Activated T-cell treated with anti-CD3 and anti-CD28 coated beads for 48 hours (primary cell): Measurements from ENCODE around the gene TUBB4B.
A peak's percentile ranks its signal among the peaks of the same experiment; 100 is the strongest.
"Not testable (repeated sequence)": the region's sequence is repeated elsewhere in the genome, so short reads cannot be mapped to it uniquely, and the experiment has no call there.

Experiments used
- DNase-seq: peaks from one replicate; pipeline ENCODE4 v3.0.0-alpha.2; 2020; ENCODE audit warnings: low read depth

The TUBB4B gene

DNA sequence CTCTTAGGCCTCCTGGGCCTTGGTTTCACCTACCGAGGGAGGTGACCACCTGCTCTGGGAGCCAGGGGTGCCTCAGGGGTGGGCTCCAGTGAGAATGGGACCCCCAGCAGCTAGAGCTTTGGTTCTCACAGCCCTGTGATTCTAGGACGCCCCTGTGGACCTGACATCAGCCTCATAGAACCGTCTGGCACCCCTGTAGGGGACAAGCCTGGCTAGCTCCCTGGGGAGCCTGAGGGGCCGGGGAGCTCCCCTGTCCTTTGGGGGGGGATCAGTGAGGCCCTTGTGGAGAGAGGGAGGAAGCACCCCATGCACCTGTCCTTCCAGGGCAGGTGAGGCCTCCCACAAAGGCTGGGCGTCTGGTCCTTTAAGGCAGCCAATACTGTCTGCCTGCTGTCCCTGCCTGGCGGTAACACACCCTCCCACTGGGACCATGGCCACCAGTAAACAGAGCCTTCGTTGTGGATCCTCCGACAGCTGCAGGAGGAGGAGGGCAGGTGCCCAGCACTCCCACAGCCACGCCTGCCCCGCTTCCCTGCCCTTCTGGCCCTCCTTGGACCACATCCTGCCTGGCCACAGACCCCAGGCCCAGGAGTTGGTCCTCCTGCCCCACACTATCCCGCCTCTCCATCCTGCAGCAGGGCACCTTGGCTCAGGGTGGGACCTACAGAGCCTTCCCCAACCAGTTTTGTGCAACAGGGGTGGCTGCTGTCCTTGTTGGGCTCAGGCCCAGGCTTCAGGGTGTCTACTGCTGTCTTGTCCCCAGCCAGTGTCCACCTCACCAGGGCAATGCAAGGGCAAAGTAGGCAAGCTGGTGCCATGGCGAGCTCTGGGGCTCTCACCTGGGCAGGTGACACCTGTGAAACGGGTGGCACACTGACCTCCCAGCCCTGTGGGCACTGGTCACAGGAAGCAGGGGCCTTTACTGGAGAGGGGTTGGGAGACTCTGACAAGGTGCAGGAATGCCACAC lies 3.0 kb upstream of the TUBB4B start:
- no peak for DNase-seq

DNA sequence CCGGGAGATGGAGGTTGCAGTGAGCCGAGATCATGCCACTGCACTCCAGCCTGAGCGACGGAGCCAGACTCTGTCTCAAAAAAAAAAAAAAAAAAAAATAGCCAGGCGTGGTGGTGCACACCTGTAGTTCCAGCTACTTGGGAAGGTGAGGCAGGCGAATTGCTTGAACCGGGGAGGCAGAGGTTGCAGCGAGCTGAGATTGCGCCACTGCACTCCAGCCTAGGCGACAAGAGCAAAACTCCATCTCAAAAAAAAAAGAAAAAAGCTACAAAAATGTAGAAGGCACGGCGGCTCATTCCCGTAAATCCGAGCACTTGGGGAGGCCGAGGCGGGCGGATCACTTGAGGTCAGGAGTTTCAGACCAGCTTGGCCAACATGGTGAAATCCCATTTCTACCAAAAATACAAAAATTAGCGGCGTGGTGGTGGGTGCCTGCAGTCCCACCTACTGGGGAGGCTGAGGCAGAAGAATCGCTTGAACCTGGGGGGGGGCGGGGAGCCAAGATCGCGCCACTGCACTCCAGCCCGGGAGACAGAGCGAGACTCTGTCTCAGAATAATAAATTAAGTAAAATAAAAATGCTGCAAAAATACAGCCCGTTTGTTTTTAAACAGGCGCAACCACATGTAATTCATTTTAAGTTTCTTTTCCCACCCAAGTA lies 1.4 kb upstream of the TUBB4B start:
- not testable (repeated sequence) for DNase-seq

DNA sequence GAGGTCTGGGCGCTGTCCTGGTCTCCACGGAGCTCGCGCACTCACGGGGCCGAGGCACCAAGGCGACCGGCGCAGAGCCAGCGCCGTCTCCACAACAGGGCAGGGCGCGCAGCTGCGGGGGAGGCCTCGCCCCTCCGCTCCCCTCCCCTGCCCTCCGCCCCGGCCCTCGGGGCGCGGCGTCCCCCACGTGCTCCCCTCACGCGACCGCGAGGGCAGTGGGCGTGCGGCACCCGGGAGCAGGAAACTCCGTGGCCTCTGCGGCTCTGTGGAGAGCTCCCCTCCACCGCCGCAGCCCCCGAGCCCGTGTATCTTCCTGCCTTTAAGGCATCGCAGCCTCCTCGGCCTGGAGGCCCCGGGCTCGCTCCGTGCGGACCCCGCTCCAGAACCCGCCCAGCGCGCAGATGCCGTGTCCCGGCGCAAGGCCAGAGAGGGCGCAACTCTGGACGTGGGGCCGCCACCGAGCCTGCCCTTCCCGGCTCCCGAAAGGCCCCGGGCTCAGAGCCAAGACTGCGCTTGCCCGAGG lies 708 bp upstream of the TUBB4B start:
- peak; percentile 69 for DNase-seq

DNA sequence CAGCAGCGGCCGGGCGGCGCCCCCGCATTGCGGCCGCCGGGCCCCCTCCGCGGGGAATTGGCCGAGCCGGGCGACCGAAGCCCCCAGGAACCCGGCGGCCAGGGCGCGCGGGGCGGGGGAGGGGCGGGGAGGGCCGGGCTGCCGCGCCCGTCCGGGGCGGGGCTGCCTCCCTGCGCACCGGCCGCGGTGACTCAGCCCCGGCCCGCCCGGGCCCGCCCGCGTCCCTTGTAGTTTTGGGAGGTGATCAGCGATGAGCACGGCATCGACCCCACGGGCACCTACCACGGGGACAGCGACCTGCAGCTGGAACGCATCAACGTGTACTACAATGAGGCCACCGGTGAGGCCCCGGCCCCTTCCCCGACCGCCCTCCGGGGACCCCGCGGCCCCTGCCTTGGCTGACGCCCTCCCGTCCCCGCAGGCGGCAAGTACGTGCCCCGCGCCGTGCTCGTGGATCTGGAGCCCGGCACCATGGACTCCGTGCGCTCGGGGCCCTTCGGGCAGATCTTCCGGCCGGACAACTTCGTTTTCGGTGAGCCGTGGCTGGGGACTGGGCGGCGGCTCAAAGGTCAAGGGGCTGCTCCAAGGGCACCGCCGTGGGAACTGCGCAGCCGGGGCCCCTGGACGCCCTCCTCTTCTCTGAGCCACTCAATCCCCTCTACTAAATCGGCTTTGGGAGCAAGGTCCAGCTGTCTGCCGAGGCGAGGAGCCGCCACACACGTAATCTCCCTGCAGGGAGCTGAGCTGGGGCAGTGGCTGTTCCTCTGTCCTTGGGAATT lies 592 bp downstream of the TUBB4B start:
- peak; percentile 65 for DNase-seq

DNA sequence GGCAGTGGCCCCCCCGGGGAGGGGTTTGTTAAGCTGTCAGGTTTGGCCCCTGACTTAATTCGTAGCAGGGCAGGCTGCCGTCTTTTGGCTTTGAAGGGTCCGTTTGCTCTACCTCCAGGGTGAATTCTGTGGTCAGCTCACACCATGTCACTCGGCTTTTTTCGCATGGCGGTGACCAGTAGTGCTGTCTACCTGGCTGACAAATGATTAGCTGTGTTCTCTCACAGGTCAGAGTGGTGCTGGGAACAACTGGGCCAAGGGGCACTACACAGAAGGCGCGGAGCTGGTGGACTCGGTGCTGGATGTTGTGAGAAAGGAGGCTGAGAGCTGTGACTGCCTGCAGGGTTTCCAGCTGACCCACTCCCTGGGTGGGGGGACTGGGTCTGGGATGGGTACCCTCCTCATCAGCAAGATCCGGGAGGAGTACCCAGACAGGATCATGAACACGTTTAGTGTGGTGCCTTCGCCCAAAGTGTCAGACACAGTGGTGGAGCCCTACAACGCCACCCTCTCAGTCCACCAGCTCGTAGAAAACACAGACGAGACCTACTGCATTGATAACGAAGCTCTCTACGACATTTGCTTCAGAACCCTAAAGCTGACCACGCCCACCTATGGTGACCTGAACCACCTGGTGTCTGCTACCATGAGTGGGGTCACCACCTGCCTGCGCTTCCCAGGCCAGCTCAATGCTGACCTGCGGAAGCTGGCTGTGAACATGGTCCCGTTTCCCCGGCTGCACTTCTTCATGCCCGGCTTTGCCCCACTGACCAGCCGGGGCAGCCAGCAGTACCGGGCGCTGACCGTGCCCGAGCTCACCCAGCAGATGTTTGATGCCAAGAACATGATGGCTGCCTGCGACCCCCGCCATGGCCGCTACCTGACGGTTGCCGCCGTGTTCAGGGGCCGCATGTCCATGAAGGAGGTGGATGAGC lies 1.4 kb downstream of the TUBB4B start:
- no peak for DNase-seq

DNA sequence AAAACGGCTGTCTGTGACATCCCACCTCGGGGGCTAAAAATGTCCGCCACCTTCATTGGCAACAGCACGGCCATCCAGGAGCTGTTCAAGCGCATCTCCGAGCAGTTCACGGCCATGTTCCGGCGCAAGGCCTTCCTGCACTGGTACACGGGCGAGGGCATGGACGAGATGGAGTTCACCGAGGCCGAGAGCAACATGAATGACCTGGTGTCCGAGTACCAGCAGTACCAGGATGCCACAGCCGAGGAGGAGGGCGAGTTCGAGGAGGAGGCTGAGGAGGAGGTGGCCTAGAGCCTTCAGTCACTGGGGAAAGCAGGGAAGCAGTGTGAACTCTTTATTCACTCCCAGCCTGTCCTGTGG lies 2.2 kb downstream of the TUBB4B start:
- DNase-seq, result not testable (repeated sequence)

DNA sequence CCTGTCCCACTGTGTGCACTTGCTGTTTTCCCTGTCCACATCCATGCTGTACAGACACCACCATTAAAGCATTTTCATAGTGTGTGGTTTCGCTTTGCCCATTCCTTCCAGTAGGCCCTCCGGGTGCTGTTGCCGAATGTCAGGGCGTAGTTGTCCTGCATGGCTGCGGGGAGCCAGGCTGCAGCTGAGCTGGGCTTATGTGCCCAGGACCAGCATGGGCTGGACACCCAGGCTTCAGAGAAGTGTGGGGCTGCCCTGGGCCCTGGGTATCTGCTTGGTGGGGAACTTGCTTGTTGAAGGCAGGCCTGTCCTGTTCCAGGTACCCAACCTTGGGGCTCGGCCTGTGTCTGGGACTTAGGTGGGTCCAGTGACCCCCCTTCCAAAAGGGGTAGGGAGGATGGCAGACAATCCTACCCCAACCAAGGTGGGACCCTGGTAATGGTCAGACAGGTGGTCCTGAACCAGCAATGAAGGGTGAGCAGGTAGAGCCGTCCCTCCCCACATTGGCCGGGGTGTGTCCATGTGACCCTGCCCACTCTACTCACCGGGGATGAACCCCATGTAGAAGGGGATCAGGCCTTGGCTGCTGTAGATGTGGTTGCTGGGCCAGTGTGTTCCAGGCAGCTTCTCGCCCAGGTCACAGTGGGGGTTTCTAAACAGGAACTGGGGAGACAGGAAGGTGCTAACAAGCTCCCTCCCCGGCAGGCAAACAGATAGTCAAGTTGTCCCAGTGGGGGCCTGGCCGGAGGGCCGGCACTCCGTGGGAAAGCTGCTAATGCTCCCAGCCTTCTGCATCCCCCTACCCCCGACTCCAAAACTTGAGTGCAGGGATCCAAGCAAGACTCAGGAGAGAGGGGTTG lies 2.8 kb downstream of the TUBB4B start:
- DNase-seq, result no peak

DNA sequence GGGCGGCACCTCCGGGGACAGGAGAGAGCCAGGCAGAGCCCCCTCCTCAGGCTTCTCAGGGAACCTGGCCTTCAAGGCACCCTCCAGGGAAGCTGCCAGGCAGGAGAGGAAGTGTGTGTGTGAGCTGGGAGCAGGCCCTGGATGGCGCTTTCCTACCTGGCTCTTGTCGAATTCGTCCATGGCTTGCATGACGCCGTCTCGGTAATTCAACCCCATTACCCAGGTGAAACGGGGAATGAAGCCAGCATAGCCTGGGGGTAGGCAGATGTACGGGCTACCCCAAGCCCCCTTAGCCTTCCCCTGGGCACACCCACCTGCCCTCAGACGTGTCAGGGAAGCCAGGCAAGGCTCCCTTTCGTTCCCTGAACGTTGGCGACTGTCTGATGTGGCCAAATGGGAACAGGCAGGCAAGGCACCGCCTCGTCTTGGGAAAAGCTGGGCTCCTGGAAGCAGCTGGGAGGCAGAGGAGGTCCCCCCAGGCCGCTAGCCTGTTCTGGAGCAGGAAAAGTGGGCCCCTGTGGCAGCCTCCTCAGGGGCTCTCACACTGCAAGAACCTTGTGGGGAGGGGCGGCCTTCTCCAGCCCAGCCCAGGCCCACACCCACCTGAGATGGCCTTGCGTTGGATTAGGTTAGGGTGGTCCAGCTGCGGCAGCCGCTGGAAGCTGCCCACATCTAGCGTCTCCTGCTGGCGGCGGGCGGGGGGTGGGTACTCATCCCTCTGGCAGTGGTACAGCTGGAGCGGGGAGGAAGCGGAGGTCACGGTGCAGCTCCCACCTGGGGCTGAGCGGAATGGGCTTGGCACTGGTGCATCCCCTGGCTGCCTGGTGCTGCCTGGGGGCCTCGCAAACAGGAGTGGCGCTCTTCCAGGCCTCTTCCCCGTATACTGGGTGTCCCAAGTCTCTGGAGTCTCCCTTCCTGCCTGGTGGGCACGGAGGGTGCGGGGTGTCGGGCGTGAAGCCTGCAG lies 3.7 kb downstream of the TUBB4B start:
- no peak for DNase-seq

DNA sequence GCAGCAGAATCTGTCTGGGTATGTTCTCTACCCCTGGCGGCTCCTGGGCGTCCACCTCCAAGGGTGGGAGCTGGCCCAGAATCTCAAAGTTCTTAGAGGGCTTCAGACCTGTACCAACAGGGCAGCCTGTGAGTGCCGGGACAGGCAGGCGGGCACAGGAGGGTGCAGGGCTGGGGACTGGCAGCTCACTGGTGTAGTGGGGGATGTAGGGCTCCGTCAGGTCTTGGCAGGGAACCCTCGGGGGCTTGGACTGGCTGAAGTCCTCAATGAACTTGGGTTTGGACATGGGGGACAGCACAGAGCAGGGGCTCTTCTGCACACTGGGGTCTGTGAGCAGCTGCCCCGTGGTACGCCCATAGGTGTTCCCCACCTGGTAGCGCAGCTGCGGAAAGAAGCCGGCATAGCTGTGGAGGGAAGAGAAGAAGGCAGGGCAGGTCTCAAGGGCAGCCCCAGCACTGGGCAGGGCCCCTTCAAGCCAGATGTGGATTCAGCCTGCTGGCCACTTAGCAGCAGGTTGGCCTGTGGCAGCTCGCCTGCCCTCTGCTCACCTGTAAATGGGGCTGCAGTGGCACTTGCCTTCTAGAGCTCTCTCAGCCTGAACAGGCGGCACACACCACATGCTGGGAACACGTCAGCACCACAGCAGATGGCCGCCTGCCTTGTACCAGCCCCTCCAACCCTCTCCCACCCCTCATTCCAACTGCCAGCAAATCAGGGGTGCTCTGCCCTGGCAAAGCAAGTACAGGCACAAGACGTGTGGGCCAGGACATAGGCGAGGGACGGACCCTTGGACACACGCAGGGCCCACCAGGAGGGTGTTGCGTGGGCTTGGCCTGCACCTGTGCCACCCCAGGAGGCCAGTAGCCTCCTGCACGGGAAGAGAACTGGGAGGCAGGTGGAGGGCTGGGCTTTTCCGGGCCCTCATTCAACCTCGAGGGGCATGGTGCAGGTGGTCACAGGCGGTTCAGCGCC lies 4.6 kb downstream of the TUBB4B start:
- DNase-seq, result no peak

DNA sequence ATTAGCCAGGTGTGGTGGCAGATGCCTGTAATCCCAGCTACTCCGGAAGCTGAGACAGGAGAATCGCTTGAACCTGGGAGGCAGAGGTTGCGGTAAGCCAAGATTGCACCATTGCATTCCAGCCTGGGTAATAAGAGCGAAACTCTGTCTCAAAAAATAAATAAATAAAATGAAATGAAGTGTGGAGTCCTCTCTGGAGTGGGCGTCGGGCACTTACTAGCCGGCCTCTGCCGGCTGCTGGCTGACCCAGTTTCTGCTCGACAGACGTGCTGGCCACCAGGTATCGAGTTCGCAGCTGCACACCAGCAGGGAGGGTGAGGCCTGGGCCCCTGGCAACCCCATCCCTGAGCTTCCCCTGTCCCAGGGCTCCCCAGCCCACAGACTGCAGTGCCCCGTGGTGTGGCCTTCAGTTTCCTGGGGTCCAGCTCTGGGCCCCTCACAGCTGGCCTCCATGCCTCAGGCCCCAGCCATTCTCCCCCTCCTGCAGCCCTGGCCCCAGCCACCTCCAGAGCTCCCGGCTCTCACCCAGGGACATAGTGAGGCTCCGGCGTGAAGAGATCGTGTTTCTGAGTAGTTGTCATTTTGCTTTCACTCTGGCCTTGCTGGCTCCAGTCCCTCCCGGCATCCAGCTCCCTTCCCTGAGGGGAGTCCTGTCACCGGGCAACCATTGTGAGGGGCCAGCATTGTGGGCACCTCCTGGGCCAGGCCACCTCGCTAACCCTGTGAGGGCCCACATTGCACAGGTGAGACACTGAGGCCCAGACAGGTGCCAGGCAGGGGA lies 6.2 kb downstream of the TUBB4B start:
- DNase-seq, result no peak

DNA sequence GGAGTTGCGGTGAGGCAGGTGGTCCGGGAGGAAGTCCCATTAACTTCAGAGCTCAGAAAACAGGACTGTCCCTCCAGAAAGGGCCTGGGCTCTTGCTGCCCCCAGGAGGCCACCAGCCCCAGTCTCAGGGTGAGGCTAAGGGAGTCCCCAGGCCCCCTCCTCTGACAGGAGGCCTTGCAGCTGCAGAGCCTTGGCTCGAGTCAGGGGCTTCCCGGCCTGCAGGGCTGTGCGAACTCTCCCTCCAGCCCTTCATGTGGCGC lies 6.8 kb downstream of the TUBB4B start:
- no peak for DNase-seq

DNA sequence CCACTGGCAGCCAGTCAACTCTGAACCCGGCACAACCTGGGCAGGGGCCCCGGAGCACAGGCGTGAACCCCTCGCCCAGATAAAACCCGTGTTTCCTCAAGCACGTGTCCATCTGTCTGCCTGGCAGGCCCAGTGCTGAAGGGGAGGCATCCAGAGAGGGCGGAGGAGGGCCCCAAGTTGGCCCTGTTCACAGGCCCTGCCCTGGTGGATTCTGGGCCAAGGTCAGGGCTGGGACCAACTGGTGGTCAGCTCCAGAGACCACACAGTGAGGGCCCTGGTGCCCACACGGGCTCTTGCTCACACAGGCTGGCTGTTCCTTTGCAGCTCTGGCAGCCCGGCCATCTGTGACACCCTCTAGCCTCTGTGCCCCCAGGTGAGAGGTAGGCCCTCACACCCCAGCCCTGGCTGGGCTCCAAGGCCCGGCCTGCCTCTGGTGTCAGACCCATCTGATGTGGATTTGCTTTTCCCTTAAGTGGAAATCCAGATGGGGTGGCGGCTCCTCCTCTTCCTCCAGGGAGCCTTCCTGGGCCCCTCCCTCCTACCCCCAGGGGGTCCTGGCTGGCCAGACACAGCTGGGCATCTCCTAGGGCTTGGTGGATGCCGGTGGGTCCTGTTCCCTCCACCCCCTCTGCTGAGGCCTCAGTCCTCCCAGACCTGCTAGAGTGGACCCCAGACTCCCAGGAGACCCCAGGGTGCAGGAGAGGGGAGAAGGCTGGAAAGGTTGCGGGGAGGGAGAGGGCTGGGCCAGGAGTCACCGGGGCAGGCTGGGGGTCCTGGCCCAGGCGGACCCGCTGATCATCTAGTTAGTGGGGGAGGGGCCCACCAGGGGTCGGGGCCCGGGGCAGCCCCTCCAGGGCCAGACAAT lies 9.5 kb downstream of the TUBB4B start:
- no peak for DNase-seq

DNA sequence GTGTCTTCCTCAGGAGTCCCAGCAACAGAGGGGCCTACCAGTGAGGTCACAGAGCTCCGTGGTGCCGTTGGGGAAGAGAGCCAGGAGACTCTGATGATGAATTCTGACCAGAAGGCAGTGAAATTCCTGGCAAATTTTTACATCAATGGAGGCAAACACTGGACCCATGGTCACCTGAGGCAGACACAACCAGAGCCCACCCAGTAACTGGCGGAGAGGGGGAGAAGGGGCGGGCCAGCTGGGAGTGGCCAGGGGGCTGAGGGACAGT lies 10.0 kb downstream of the TUBB4B start, which contains the start of gene STPG3:
Gene STPG3, plus strand, starts transcription at position 93 of the 268 bp plus-strand sequence. Its CDS starts 1 bp downstream, at position 94.
- no peak for DNase-seq

DNA sequence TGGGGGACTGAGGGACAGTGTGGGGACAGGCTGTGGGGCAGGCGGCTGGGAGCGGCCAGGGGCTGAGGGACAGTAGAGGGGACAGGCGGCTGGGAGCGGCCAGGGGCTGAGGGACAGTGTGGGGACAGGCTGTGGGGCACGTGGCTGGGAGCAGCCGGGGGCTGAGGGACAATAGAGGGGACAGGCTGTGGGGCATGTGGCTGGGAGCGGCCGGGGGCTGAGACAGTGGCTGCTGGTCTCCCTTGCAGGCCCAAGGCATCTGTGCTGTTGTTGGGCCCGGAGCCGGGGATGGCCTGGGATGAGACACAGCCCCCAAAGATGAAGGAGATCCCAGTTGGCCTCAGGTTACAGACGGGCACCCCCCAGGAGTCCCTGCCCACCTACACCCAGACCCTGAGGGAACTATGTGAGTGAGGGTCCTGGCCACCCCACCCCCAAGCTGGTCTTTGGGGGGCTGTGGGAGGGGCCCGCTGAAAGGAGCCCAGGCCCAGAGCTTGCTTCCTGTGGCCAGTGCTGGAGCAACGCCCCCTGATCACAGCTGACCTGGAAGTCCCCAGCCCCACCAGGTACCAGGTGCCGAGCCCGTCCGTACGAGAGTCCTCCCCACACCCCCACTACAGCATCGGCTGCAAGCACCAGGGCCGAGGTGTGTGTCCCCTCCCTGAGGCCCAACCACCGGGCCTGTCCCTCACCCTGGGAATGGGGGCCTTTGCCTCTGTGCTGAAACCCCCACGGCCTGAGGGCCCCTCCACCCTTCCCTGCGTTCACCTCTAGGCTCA lies 10.6 kb downstream of the TUBB4B start:
- no peak for DNase-seq
